ENCODE results near the gene MBP.

- TF ChIP-seq POLR2A (IDR thresholded peaks at IDR 0.05; ENCODE audit: low read depth, low read length) (no peak), POLR2AphosphoS5 (IDR thresholded peaks at IDR 0.05; ENCODE audit: low read depth, low read length) (no peak), SPI1 (IDR thresholded peaks at IDR 0.05; ENCODE audit: low read depth, low read length) (no peak), TAF1 (IDR thresholded peaks at IDR 0.05; ENCODE audit: low read depth, low read length) (no peak), PAX5 (IDR thresholded peaks at IDR 0.05; ENCODE audit: insufficient read depth, low read length, severe bottlenecking) (no peak)
Measured at GRCh38 chr18:77138270-77138669, 5.7 kb upstream of the MBP start.

Measured in GM12891 (cell line).